BJ (cell line): ENCODE data around the gene SMIM30. TPM values are rescaled to one million over a fixed set of nuclear protein-coding genes. Genes with fewer than 3 reads are reported as not detected.

ENCODE experiments used
- CTCF ChIA-PET: fragments of 350-600 bp; formaldehyde crosslinking; extraction: SDS; loops from one replicate; lab custom pipeline; 2021; ENCODE audit warnings: antibody characterized with exemption, inconsistent platforms; lab: Yijun Ruan, JAX
- POLR2A ChIA-PET: fragments of 300-600 bp; sonication (Branson Sonifier 250); formaldehyde crosslinking; extraction: SDS; loops from one replicate; lab custom pipeline; 2021; ENCODE audit warnings: antibody characterized with exemption; lab: Charles Lee
- DNase-seq: peaks from one replicate; pipeline ENCODE4 v3.0.0-alpha.2; 2011; ENCODE audit warnings: low read depth
- H3K27me3 ChIP-seq: 2 replicates; pipeline ENCODE4 v1.6.0; 2011; ENCODE audit warnings: low read length; ENCODE audit not compliant: control insufficient read depth, insufficient read depth
- H3K36me3 ChIP-seq: 2 replicates; pipeline ENCODE4 v1.5.1; 2011; ENCODE audit warnings: low read length; ENCODE audit not compliant: control insufficient read depth, insufficient read depth
- H3K4me3 ChIP-seq: 2 replicates; pipeline ENCODE4 v1.5.1; 2011; ENCODE audit warnings: low read depth, mild to moderate bottlenecking, control low read depth, low read length
- polyA plus RNA-seq: library from polyadenylated mRNA; depleted of rRNA; stranded (reverse); fragments of >200 nt; gene quantifications from 2 replicates; pipeline ENCODE4 v1.2.3, GENCODE V29; 2011
- TF ChIP-seq, protein P1 (sequence below): IDR thresholded peaks from 2 replicates; pipeline ENCODE4 v1.5.1; 2011; ENCODE audit warnings: low read depth, mild to moderate bottlenecking, control low read depth, inconsistent platforms, low read length, moderate library complexity; ENCODE audit not compliant: insufficient read depth

Gene SMIM30
- polyA plus RNA-seq, 1 experiment: 28.4 TPM

GRCh38 chr7:113154117-113154516 lies 35.8 kb upstream of the SMIM30 start:
- H3K27me3 ChIP-seq: no peaks in the 10 kb centered on the region
- ChIA-PET CTCF (interaction anchor here (1.0 kb wide), 1 partner anchor 13 kb away, joined by 3 read pairs; no protein-coding TSS in a partner anchor), POLR2A (no interaction called here)

DNA sequence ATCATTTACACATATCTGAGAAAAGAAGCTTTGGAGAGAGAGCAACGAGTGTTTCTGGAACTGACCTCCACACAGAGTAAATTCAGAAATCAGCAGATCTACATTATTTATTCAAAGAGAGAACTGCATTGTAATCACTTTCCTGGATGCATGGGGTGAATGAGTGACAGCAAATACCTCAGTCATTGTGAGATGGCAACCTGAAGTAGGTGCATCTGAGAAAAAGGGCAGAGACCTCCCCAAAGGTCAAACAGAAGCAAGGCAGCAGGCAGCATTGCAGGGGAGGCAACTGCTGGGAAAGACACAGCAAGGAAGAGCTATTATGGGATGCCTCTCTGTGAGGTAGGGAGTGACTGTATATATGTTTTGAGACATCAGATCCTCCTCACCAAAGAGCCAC lies 26.5 kb upstream of the SMIM30 start:
- DNase-seq: no peak
- no peaks in the 10 kb centered on the region; the same call in 1 of the 2 replicates for H3K27me3 ChIP-seq
- H3K4me3 ChIP-seq: no peak overlapping the region
- ChIA-PET CTCF (interaction anchor here (3.1 kb wide), 1 partner anchor 15 kb away, joined by 11 read pairs; no protein-coding TSS in a partner anchor), POLR2A (no interaction called here)
- TF ChIP-seq, protein P1, sequence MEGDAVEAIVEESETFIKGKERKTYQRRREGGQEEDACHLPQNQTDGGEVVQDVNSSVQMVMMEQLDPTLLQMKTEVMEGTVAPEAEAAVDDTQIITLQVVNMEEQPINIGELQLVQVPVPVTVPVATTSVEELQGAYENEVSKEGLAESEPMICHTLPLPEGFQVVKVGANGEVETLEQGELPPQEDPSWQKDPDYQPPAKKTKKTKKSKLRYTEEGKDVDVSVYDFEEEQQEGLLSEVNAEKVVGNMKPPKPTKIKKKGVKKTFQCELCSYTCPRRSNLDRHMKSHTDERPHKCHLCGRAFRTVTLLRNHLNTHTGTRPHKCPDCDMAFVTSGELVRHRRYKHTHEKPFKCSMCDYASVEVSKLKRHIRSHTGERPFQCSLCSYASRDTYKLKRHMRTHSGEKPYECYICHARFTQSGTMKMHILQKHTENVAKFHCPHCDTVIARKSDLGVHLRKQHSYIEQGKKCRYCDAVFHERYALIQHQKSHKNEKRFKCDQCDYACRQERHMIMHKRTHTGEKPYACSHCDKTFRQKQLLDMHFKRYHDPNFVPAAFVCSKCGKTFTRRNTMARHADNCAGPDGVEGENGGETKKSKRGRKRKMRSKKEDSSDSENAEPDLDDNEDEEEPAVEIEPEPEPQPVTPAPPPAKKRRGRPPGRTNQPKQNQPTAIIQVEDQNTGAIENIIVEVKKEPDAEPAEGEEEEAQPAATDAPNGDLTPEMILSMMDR: no peak
- H3K36me3 ChIP-seq: no peaks in the 10 kb centered on the region

More at GRCh38 chr7:113154117-113154516, 35.8 kb upstream of the SMIM30 start:
- no peak overlapping the region for H3K4me3 ChIP-seq
- no peak for DNase-seq
- no peaks in the 10 kb centered on the region for H3K36me3 ChIP-seq
- TF ChIP-seq, protein P1: no peak

DNA sequence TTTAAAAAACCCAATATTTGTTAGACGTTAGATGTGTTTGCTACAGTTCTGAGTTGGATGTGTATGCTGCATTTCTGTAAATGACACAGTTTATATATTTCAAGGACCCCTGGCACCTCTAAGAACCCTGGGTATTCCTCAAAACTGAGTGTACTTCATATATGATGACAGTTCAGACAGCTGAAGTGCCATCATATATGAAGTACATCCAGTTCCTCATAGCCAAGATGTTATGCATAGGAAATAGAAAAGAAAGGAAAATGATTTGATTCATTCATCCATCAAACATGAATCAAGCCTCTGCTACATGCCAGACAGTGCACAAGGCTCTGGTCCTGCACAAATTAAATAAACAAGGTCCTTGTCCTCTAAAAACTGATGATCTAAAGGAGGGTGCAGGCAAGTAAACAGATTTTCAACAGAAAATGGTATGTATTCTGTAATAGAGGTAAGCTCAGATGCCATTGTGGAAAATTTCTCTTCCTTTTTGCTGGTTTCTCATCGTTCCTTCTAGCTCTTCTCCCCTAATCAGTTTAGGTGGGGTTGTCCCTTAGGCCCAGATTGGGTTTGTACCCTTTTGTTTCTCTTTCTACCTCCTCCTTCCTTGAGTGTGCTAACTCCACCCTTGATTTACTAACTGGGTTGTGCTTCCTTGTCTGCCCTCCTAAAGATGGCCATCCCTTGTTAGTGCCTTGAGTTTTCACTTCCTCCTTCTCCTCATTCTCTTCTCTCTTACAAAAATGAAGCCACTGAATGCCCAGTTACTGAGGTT lies 25.3 kb upstream of the SMIM30 start:
- ChIA-PET POLR2A (no interaction called here), CTCF (interaction anchor here (0.7 to 3.1 kb wide), 2 partner anchors 16 to 51 kb away, joined by 3 to 11 read pairs; no protein-coding TSS in a partner anchor)
- Histone ChIP-seq H3K4me3 (no peak overlapping the region), H3K27me3 (no peaks in the 10 kb centered on the region; the same call in 1 of the 2 replicates), H3K36me3 (no peaks in the 10 kb centered on the region)
- DNase-seq: no peak
- TF ChIP-seq, protein P1: no peak

GRCh38 chr7:113142385-113143119 lies 24.2 kb upstream of the SMIM30 start:
- CTCF ChIA-PET: interaction anchor here (0.7 to 1.7 kb wide), 4 partner anchors 17 to 52 kb away, joined by 3 to 7 read pairs (median 3); no protein-coding TSS in a partner anchor
- POLR2A ChIA-PET: no interaction called here

More at GRCh38 chr7:113142385-113143119, 24.2 kb upstream of the SMIM30 start:
- TF ChIP-seq, protein P1: no peak
- Histone ChIP-seq H3K36me3 (no peaks in the 10 kb centered on the region), H3K27me3 (no peaks in the 10 kb centered on the region), H3K4me3 (no peak overlapping the region)
- no peak for DNase-seq
